Activated naive CD8-positive, alpha-beta T cell treated with anti-CD3 and anti-CD28 coated beads, Interleukin-2, amount 50 U/mL, for 24 hours (primary cell): ENCODE data around the gene UBXN11.
"Not testable (repeated sequence)": the region's sequence is repeated elsewhere in the genome, so short reads cannot be mapped to it uniquely, and the experiment has no call there.

Experiments used
- ATAC-seq: fragments of 150-1000 bp; cut with Tn5 transposase; one replicate; pipeline ENCODE4 v1.10.0; 2021
- DNase-seq: peaks from one replicate; pipeline ENCODE4 v3.0.0; 2021
- H3K27ac Mint-ChIP-seq: one replicate; pipeline ENCODE4 v1.8.0; 2021; ENCODE audit warnings: mild to moderate bottlenecking, mixed read lengths
- H3K27me3 Mint-ChIP-seq: one replicate; pipeline ENCODE4 v1.8.0; 2021; ENCODE audit warnings: mixed read lengths
- H3K36me3 Mint-ChIP-seq: one replicate; pipeline ENCODE4 v1.8.0; 2021; ENCODE audit warnings: low read depth, mixed read lengths
- H3K4me1 Mint-ChIP-seq: one replicate; pipeline ENCODE4 v1.8.0; 2021; ENCODE audit warnings: mixed read lengths
- H3K4me3 Mint-ChIP-seq: one replicate; pipeline ENCODE4 v1.8.0; 2021; ENCODE audit warnings: mild to moderate bottlenecking, moderate library complexity, mixed read lengths
- H3K9me3 Mint-ChIP-seq: one replicate; pipeline ENCODE4 v1.8.0; 2021; ENCODE audit warnings: mixed read lengths

UBXN11 gene

DNA sequence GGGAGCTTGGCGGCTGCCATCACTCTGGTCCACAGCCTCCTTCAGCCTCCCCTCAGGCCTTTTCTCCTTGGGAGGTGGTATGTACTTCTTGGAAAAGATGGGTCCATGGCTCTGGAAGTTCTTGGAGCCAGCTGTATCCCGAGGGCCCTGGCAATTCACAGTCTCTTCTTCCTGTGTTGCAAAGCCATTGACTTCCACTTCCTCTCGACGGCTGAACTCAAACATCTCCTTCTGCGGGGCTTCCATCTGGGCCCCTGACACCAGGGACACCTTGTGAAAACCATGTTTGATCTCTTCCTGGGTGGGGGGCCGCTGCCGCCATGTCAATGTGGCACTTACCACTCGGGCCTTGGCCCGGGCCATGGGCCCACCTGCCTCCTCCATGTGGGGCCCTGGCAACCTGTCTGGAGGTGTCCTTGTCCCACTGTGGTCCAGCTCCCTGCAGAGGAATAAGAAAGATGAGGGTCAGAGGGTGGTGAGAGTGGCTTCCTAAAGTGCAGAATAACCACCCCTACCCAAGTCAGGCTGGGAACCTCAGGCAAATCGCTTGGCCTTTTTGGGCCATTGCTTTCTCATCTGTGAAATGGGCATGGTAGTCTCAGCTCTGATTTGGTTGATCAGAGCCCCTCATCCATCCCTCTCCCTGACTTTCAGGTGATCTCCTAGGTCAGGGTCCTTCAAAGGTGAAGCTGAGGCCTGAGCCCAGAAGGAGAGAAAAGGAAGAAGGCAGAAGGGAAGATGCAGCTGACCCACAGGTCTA lies 40.0 kb upstream of the UBXN11 start:
- no peaks in the 10 kb centered on the region for H3K36me3 Mint-ChIP-seq
- DNase-seq (no peak), ATAC-seq (no peak)
- no peaks in the 10 kb centered on the region for H3K9me3 Mint-ChIP-seq
- no peaks in the 10 kb centered on the region for H3K4me1 Mint-ChIP-seq
- H3K27me3 Mint-ChIP-seq: peaks cover 1% of the 10 kb centered on the region
- H3K27ac Mint-ChIP-seq: no peak overlapping the region
- no peak overlapping the region for H3K4me3 Mint-ChIP-seq

DNA sequence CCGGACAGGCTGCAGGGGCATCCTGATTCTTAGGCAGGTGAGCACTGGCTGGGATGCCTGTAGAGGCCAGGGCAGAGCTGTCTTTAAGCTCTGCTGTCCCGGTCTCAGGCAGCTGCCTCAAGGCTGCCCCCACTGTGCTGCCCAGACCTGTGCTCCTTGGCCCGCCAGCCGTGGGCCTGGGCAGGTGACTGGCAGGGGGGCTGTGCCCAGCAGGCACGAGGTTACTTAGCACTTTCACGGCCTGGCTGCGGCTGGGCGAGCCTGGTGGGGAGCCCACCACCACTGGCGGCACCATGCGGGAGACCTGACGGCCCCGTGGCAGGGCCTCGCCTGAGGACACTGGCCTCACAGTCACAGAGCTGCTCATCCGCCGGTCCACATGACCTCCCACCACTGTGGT lies 39.3 kb upstream of the UBXN11 start:
- H3K4me1 Mint-ChIP-seq: no peaks in the 10 kb centered on the region
- ATAC-seq (no peak), DNase-seq (no peak)
- no peak overlapping the region for H3K4me3 Mint-ChIP-seq
- peaks cover 1% of the 10 kb centered on the region for H3K27me3 Mint-ChIP-seq
- no peak overlapping the region for H3K27ac Mint-ChIP-seq
- H3K9me3 Mint-ChIP-seq: no peaks in the 10 kb centered on the region
- H3K36me3 Mint-ChIP-seq: no peaks in the 10 kb centered on the region

DNA sequence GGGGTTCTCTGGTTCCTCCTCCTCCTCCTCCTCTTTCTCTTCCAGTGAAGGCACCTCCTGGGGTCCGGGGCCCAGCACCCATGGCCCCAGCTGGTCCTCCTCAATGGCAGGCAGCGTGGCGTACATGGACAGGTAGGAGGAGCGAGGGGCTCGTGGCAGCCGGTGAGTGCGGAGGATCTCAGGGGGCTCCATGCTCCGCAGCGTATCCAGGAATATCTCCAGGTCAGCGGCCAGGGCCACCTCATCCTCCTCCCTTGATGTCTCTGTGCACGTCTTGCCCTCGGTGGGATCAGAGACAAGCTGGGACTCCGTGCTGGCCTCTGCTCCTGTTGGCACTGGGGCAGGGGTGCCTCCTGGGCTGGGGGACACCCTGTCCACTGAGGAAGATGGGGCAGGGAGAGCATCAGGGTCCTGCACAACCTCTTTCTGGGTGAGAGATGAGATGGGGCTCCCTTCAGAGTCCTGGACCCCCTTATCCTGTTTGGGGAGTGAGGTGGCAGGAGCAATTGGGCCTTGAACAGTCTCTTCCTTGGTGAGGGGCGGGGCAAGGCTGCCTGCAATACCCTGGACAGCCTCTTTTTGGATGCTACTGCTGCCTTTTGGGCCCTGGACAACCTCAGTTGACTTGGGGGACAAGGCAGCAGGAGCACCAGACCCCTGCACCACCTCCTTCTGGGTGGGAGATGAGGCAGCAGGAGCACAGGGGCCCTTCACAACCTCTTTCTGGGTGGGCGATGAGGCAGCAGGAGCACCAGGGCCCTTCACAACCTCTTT lies 37.9 kb upstream of the UBXN11 start:
- Mint-ChIP-seq H3K36me3 (no peaks in the 10 kb centered on the region), H3K27ac (no peak overlapping the region), H3K27me3 (peaks cover 1% of the 10 kb centered on the region), H3K4me3 (no peak overlapping the region), H3K4me1 (no peaks in the 10 kb centered on the region), H3K9me3 (no peaks in the 10 kb centered on the region)
- ATAC-seq (no peak), DNase-seq (no peak)

DNA sequence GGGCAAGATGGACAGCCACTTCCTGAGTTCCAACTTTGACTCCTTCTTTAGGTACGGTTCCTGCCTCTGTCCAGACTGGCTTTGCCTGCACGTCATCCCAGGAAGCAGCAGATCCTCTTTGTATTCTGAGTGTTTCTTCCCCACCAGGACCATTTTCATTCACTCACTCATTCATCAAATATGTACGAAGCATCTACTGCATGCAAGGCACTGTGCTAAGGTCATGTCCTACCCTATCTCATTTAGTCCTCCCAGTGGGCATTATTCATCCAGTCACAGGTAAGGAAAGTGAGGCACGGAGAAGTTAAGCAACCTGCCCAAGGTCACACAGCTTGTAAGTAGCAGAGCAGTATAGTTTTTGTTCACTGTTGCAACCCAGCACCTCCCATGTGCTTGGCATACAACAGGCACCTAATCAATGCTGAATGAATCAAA lies 33.6 kb upstream of the UBXN11 start:
- Mint-ChIP-seq H3K9me3 (no peaks in the 10 kb centered on the region), H3K36me3 (no peaks in the 10 kb centered on the region), H3K27me3 (peaks cover 4% of the 10 kb centered on the region), H3K4me1 (peaks cover 12% of the 10 kb centered on the region), H3K27ac (no peak overlapping the region), H3K4me3 (no peak overlapping the region)
- ATAC-seq (no peak), DNase-seq (no peak)

DNA sequence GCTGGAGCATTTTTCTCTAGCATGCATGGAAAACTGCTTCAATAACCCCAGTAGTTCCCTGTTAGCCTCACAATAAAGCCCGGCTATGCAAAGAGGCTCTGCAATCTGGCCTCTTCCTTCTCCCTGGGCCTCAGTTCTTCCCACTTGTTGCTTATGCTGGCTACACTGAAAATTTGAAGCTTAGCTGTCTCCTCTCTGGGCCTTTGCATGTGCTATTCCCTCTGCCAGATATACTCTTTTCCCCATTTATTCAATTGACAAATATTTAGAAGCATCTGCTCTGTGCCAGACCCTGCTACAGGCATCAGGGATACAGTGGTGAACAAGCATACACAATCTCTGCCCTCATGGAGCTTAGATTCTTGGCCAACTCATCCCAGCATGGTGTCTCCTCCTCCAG lies 32.2 kb upstream of the UBXN11 start:
- Mint-ChIP-seq H3K9me3 (no peaks in the 10 kb centered on the region), H3K27ac (no peak overlapping the region), H3K36me3 (no peaks in the 10 kb centered on the region), H3K4me1 (peaks cover 14% of the 10 kb centered on the region), H3K27me3 (peaks cover 7% of the 10 kb centered on the region), H3K4me3 (no peak overlapping the region)
- ATAC-seq: no peak
- no peak for DNase-seq

DNA sequence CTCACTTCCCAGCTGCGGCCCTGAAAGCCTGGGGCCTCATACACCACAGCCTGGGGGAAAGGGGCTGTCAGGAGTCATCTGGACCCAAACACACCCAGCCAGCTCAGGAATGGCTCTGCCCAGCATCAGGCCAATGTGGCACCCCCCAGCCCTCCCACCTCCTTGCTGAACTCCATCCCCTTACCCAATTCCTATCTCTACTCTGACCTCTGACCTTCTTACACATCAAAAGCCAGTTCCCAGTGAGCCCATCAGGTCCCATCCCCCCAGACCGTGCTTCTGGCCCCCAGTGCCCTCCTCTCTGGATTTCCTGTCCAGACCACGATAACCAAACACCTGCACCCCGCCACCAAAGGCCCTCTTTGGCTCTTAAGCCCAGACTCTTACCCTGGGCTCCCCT lies 31.2 kb upstream of the UBXN11 start:
- Mint-ChIP-seq H3K27ac (no peak overlapping the region), H3K9me3 (no peaks in the 10 kb centered on the region), H3K27me3 (peaks cover 7% of the 10 kb centered on the region), H3K36me3 (no peaks in the 10 kb centered on the region), H3K4me1 (peaks cover 14% of the 10 kb centered on the region), H3K4me3 (no peak overlapping the region)
- no peak for DNase-seq
- no peak for ATAC-seq

DNA sequence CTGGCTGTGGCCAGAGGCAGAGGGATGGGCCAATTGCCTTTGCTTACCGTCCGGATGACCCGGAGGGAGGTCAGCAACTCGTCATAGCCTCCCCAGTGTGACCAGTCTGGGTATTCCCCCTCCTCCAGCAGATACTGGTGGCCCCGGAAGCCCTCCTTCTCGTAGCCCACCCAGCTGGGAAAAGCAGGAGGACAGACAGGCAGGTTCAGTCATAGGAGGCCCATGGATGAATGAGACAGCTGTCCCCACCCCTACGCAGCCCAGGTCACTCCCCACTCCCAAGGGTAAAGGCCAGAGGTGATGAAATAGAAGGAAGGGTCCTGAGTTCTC lies 30.7 kb upstream of the UBXN11 start:
- Mint-ChIP-seq H3K27ac (no peak overlapping the region), H3K4me3 (no peak overlapping the region), H3K27me3 (peaks cover 7% of the 10 kb centered on the region), H3K9me3 (no peaks in the 10 kb centered on the region), H3K4me1 (peaks cover 14% of the 10 kb centered on the region), H3K36me3 (no peaks in the 10 kb centered on the region)
- no peak for ATAC-seq
- DNase-seq: no peak

DNA sequence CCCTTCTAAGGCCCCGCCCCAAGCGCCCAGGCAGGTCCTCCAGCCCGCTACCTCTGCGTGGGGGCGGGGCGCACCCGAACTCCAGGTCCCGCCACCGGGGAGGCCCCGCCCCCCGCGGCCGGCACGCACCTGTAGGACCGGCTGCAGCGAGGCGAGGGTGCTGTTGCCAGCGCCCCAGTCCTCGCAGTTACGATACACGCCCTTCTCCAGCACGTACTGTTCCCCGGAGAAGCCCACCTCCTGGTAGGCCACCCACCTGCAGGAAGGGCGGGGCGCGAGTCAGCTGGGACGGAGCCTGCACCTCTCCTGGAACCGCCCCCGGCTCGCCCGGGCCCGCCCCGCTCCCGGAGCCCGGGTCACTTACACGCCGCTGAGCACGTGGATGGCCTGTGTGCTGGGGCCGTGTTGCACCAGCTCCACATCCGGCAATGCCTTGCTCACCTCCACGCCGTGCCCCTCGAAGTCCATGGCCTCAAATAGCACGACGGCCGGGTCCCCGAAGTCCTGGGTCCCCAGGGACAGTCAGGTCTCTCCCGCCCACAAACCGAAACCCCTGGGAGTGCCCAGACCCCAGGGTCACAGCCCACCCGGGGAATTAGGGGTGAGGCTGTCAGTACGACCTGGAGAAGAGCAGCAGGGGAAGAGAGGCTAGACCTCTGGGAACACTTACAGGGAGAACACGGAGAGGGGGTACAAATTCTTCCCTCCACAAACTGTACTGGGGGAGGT lies 30.2 kb upstream of the UBXN11 start:
- Mint-ChIP-seq H3K4me1 (peaks cover 14% of the 10 kb centered on the region), H3K4me3 (no peak overlapping the region), H3K36me3 (no peaks in the 10 kb centered on the region), H3K27me3 (peaks cover 5% of the 10 kb centered on the region), H3K9me3 (no peaks in the 10 kb centered on the region), H3K27ac (no peak overlapping the region)
- DNase-seq (peak; percentile 85), ATAC-seq (peak; percentile 81)

DNA sequence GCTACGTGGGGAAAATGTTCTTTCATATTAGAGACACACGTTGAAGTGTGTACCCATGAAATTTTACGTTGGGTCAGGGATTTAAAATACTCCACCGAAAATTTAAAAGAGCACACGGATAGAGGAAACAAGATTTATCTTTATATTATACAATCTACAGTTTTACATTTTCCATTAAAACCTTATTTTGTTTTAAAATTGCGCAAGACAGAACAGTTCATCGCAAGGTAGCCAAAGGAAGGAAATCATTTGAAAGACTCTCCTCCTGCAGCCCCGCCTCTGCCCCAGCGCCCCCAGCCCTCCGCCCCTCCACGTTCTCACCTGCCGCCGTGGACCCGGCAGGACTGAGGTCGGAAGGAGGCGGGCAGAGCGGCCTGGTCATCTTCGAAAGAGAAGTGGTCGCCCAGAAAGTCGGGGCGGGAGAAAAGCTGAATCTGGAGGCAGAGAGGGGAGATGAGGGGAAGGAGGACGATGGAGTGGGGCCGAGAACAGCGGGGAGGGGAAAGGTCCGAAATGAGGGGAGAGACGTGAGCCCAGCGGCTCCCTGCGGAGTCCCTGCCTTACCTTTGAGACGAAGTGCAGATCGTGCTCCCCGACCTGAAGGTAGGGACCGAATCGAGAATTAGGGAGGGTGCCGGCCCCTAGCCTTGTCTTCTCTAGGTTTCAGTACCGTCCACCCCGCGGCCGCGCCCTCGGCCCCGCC lies 29.5 kb upstream of the UBXN11 start:
- no peaks in the 10 kb centered on the region for H3K9me3 Mint-ChIP-seq

DNA sequence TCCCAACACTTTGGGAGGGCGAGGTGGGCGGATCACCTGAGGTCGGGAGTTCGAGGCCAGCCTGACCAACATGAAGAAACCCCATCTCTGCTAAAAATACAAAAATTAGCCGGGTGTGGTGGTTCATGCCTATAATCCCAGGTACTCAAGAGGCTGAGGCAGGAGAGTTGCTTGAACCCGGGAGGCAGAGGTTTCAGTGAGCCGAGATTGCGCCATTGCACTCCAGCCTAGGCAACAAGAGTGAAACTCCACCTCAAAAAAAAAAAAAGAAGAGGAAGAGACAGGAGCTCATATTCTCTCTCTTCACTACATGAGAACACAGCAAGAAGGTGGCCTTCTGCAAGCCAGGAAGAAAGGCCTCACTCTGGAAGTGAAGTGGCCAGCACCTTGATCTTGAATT lies 26.9 kb upstream of the UBXN11 start:
- ATAC-seq, H3K4me3 Mint-ChIP-seq, H3K9me3 Mint-ChIP-seq, H3K27ac Mint-ChIP-seq, H3K27me3 Mint-ChIP-seq, H3K36me3 Mint-ChIP-seq, DNase-seq: not testable (repeated sequence)
- H3K4me1 Mint-ChIP-seq: peaks cover 14% of the 10 kb centered on the region

More for the DNA sequence above, 29.5 kb upstream of the UBXN11 start:
- Mint-ChIP-seq H3K4me3 (peak overlapping the region; percentile 79), H3K27ac (no peak overlapping the region), H3K4me1 (peaks cover 14% of the 10 kb centered on the region), H3K27me3 (peaks cover 5% of the 10 kb centered on the region), H3K36me3 (no peaks in the 10 kb centered on the region)
- no peak for ATAC-seq
- no peak for DNase-seq

DNA sequence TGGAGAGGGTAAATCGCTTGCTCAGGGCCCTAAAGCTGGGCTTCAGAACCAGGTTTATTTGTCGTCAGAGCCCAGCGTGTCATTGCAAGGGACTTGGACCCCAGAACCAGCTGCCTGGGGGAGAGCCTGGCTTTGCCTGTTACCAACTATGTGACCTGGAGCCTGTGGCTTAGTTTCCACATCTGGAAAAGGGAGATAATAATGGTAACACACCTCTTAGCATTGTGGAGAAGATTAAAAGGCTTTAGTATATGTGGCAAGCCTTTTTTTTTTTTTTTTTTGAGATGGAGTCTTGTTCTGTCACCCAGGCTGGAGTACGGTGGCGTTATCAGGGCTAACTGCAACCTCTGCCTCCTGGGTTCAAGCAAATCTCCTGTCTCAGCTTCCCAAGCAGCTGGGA lies 23.8 kb upstream of the UBXN11 start:
- H3K4me3 Mint-ChIP-seq: no peak overlapping the region
- H3K9me3 Mint-ChIP-seq: no peaks in the 10 kb centered on the region
- H3K36me3 Mint-ChIP-seq: no peaks in the 10 kb centered on the region
- no peak for ATAC-seq
- peaks cover 3% of the 10 kb centered on the region for H3K27me3 Mint-ChIP-seq
- H3K27ac Mint-ChIP-seq: no peak overlapping the region
- H3K4me1 Mint-ChIP-seq: peaks cover 2% of the 10 kb centered on the region
- DNase-seq: no peak

DNA sequence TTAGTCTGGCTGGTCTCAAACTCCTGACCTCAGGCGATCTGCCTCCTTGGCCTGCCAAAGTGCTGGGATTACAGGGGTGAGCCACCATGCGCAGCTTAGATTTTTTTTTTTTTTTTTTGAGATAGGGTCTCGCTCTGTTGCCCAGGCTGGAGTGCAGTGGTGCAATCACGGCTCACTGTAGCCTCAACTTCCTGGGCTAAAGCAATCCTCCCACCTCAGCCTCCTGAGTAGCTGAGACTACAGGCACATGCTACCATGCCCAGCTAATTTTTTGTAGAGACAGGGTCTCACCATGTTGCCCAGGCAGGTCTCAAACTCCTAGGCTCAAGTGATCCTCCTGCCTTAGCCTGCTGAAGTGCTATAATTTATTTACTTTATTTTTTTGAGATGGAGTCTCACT lies 22.9 kb upstream of the UBXN11 start:
- H3K27me3 Mint-ChIP-seq, H3K9me3 Mint-ChIP-seq, ATAC-seq, H3K36me3 Mint-ChIP-seq, H3K4me1 Mint-ChIP-seq, H3K27ac Mint-ChIP-seq, DNase-seq, H3K4me3 Mint-ChIP-seq: not testable (repeated sequence)

DNA sequence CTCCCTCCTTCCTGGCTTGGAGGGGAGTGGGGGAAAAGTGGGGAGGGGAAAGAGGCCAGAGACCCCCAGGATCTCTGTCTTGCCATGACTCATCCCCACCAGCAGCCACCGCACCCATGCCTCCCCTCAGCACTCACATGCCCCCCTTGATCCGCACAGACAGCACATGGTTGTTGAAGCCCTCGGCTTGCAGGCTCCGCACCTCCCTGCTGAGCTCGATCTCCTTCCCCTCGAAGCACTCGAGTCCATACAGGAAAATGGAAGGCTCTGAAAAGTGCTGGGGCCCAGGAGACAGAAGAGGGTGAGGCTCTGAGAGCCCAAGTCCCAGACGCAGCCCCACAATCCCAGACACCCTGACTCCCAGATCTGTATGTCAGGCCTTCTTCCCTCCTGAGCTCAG lies 22.2 kb upstream of the UBXN11 start:
- no peaks in the 10 kb centered on the region for H3K9me3 Mint-ChIP-seq
- ATAC-seq (no peak), DNase-seq (no peak)
- no peak overlapping the region for H3K4me3 Mint-ChIP-seq
- H3K27me3 Mint-ChIP-seq: no peaks in the 10 kb centered on the region
- H3K36me3 Mint-ChIP-seq: peaks cover 2% of the 10 kb centered on the region
- no peak overlapping the region for H3K27ac Mint-ChIP-seq
- no peaks in the 10 kb centered on the region for H3K4me1 Mint-ChIP-seq

DNA sequence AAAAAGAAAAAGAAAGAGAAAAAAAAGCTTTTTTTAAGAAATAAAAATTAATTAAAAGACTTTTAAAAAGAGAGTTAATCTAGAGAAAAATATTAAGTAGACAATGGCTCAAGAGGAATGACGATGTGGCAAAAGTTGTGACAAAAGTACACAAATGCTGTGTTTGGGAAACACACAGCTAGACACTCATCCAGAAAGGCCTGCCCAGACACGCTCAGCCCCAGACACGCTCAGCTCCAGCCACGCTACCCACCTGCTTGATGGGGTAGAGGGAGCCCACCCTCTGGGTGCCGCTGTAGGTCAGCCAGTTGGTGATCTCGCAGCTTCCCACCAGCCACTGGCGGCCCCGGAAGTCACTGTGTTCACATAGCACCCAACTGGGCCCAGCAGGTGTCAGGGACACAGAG lies 21.5 kb upstream of the UBXN11 start:
- no peak overlapping the region for H3K4me3 Mint-ChIP-seq
- no peak overlapping the region for H3K27ac Mint-ChIP-seq
- DNase-seq (no peak), ATAC-seq (no peak)
- H3K36me3 Mint-ChIP-seq: peaks cover 6% of the 10 kb centered on the region
- H3K9me3 Mint-ChIP-seq: no peaks in the 10 kb centered on the region
- H3K27me3 Mint-ChIP-seq: no peaks in the 10 kb centered on the region
- H3K4me1 Mint-ChIP-seq: peaks cover 2% of the 10 kb centered on the region
